Mucosa of rectum (tissue), 2 donors: Measurements from ENCODE around the gene NEK3.
"Not testable (repeated sequence)": the region's sequence is repeated elsewhere in the genome, so short reads cannot be mapped to it uniquely, and the experiment has no call there.

Experiments used
- H3K27ac ChIP-seq, 2 donors: one replicate each; pipeline ENCODE4 v1.7.0; 2013; ENCODE audit warnings: inconsistent platforms in 2 of 2, low read depth in 2 of 2, low read length in 2 of 2
- H3K27me3 ChIP-seq, 2 donors: one replicate each; pipeline ENCODE4 v1.7.0; 2013; ENCODE audit warnings: low read length in 2 of 2; ENCODE audit not compliant: control insufficient read depth in 2 of 2, insufficient read depth in 2 of 2
- H3K36me3 ChIP-seq, 2 donors: one replicate each; pipeline ENCODE4 v1.7.0; 2013; ENCODE audit warnings: low read length in 2 of 2; ENCODE audit not compliant: control insufficient read depth in 2 of 2, insufficient read depth in 2 of 2
- H3K4me1 ChIP-seq, 2 donors: one replicate each; pipeline ENCODE4 v1.7.0; 2013; ENCODE audit warnings: low read length in 2 of 2, mild to moderate bottlenecking in 1 of 2; ENCODE audit not compliant: control insufficient read depth in 2 of 2, insufficient read depth in 2 of 2
- H3K4me3 ChIP-seq, 2 donors: one replicate each; pipeline ENCODE4 v1.7.0; 2013; ENCODE audit warnings: low read length in 2 of 2
- H3K9ac ChIP-seq, 2 donors: one replicate each; pipeline ENCODE4 v1.7.0; 2013; ENCODE audit warnings: low read length in 2 of 2, low read depth in 1 of 2, mild to moderate bottlenecking in 1 of 2
- H3K9me3 ChIP-seq, 2 donors: one replicate each; pipeline ENCODE4 v1.7.0; 2013; ENCODE audit warnings: low read length in 2 of 2; ENCODE audit not compliant: control insufficient read depth in 2 of 2
- donor health status: healthy.
- donor health status: Normal muscosa, but diverticular disease.

NEK3 gene

GRCh38 chr13:52159159-52159982 is at the start of gene NEK3:
Gene NEK3, minus strand, starts transcription at chr13:52159597. Its CDS starts 3,406 bp downstream, at chr13:52156191.
- H3K27me3 ChIP-seq: no peaks in the 10 kb centered on the region
- H3K4me3 ChIP-seq: peak within 1 kb of the TSS; percentile 84 to 86
- peak within 1 kb of the TSS; percentile 79 to 94 for H3K9ac ChIP-seq
- no peaks in the 10 kb centered on the region for H3K9me3 ChIP-seq
- no peaks in the 10 kb centered on the region for H3K36me3 ChIP-seq
- peaks cover 20 to 63% of the 10 kb centered on the region in 2 donors for H3K4me1 ChIP-seq
- H3K27ac ChIP-seq: peak within 1 kb of the TSS; percentile 88 to 90

- H3K36me3 ChIP-seq, H3K9me3 ChIP-seq, H3K9ac ChIP-seq, H3K4me3 ChIP-seq, H3K27me3 ChIP-seq, H3K27ac ChIP-seq, H3K4me1 ChIP-seq: not testable (repeated sequence)
Observed at GRCh38 chr13:52208384-52208783, 49.0 kb upstream of the NEK3 start.

GRCh38 chr13:52207896-52208295 is 48.5 kb upstream of the NEK3 start:
- H3K4me3 ChIP-seq, H3K27me3 ChIP-seq, H3K27ac ChIP-seq, H3K9ac ChIP-seq, H3K9me3 ChIP-seq, H3K36me3 ChIP-seq, H3K4me1 ChIP-seq: not testable (repeated sequence)

- not testable (repeated sequence) for H3K4me1 ChIP-seq, H3K9me3 ChIP-seq, H3K4me3 ChIP-seq, H3K27ac ChIP-seq, H3K9ac ChIP-seq, H3K27me3 ChIP-seq, H3K36me3 ChIP-seq
Observed at GRCh38 chr13:52207337-52207736, 47.9 kb upstream of the NEK3 start.

GRCh38 chr13:52204546-52204945 is 45.1 kb upstream of the NEK3 start:
- not testable (repeated sequence) for H3K9me3 ChIP-seq, H3K36me3 ChIP-seq, H3K27me3 ChIP-seq, H3K27ac ChIP-seq, H3K9ac ChIP-seq, H3K4me1 ChIP-seq, H3K4me3 ChIP-seq

- not testable (repeated sequence) for H3K4me3 ChIP-seq, H3K36me3 ChIP-seq, H3K4me1 ChIP-seq, H3K9me3 ChIP-seq, H3K27me3 ChIP-seq, H3K27ac ChIP-seq, H3K9ac ChIP-seq
Observed at GRCh38 chr13:52203864-52204263, 44.5 kb upstream of the NEK3 start.

- not testable (repeated sequence) for H3K4me1 ChIP-seq, H3K4me3 ChIP-seq, H3K27me3 ChIP-seq, H3K36me3 ChIP-seq, H3K9me3 ChIP-seq, H3K27ac ChIP-seq, H3K9ac ChIP-seq
Observed at GRCh38 chr13:52202506-52202905, 43.1 kb upstream of the NEK3 start.

- H3K9me3 ChIP-seq, H3K36me3 ChIP-seq, H3K4me3 ChIP-seq, H3K27ac ChIP-seq, H3K27me3 ChIP-seq, H3K4me1 ChIP-seq, H3K9ac ChIP-seq: not testable (repeated sequence)
Observed at GRCh38 chr13:52201439-52202193, 42.2 kb upstream of the NEK3 start.

GRCh38 chr13:52195401-52195837 is 36.0 kb upstream of the NEK3 start:
- H3K27me3 ChIP-seq: no peaks in the 10 kb centered on the region
- H3K9ac ChIP-seq: peak overlapping the region; percentile 60 to 82

GRCh38 chr13:52194184-52194868 is 34.9 kb upstream of the NEK3 start:
- H3K9ac ChIP-seq: peak overlapping the region; percentile 82 to 90
- H3K27ac ChIP-seq: peak overlapping the region; percentile 93
- H3K27me3 ChIP-seq: no peaks in the 10 kb centered on the region
- H3K4me1 ChIP-seq: peaks cover 2% of the 10 kb centered on the region in 2 donors
- peak overlapping the region; percentile 93 to 99 for H3K4me3 ChIP-seq
- H3K9me3 ChIP-seq: no peaks in the 10 kb centered on the region
- H3K36me3 ChIP-seq: no peaks in the 10 kb centered on the region

More at GRCh38 chr13:52195401-52195837, 36.0 kb upstream of the NEK3 start:
- H3K36me3 ChIP-seq: no peaks in the 10 kb centered on the region
- peaks cover 2% of the 10 kb centered on the region in 2 donors for H3K4me1 ChIP-seq
- no peaks in the 10 kb centered on the region for H3K9me3 ChIP-seq
- peak overlapping the region in 1 of 2 donors; percentile 93 for H3K27ac ChIP-seq
- peak overlapping the region; percentile 93 to 99 for H3K4me3 ChIP-seq
